RWPE1 (cell line): ENCODE data around the gene NUP214.

Experiments used
- CTCF ChIA-PET: fragments of 350-600 bp; sonication (Branson Sonifier 250); formaldehyde crosslinking; extraction: SDS; loops from one replicate; lab custom pipeline; 2021; lab: Yijun Ruan, JAX
- POLR2A ChIA-PET: fragments of 400-600 bp; formaldehyde crosslinking; extraction: SDS; loops from one replicate; lab custom pipeline; 2020; ENCODE audit warnings: antibody characterized with exemption; ENCODE audit not compliant: low non-redundant PET; lab: Yijun Ruan, JAX
- DNase-seq: peaks from one replicate; pipeline ENCODE4 v3.0.0; 2012; ENCODE audit warnings: low spot score
- H3K27ac ChIP-seq: fragments of 450-650 bp; 2 replicates; pipeline ENCODE4 v1.5.1; 2017
- CTCF ChIP-seq: fragments of 450-650 bp; conservative IDR thresholded peaks from 2 replicates; pipeline ENCODE4 v1.5.1; 2017; ENCODE audit warnings: low read depth, mild to moderate bottlenecking

The NUP214 gene

GRCh38 chr9:131273856-131274673 lies 148.7 kb downstream of the NUP214 start:
- no peak for DNase-seq
- H3K27ac ChIP-seq = no peak overlapping the region
- no peak for TF ChIP-seq CTCF
- ChIA-PET CTCF (no interaction called here), POLR2A (no interaction called here)

GRCh38 chr9:131274674-131275331 lies 149.4 kb downstream of the NUP214 start:
- DNase-seq = no peak
- ChIA-PET POLR2A (no interaction called here), CTCF (no interaction called here)
- no peak for TF ChIP-seq CTCF
- H3K27ac ChIP-seq = no peak overlapping the region

- ChIA-PET CTCF (no interaction called here), POLR2A (no interaction called here)
- DNase-seq = no peak
- TF ChIP-seq CTCF = no peak
- H3K27ac ChIP-seq = no peak overlapping the region
Measured at GRCh38 chr9:131275332-131276093, 150.1 kb downstream of the NUP214 start.

GRCh38 chr9:131276094-131276888 lies 150.9 kb downstream of the NUP214 start, which contains the start of gene FAM78A:
Gene FAM78A, minus strand, starts transcription at chr9:131276510. Its CDS starts 331 bp downstream, at chr9:131276179.
- peak; percentile 13; the same call in 1 of the 2 replicates for TF ChIP-seq CTCF
- CTCF ChIA-PET = interaction anchor here (0.6 kb wide), 2 partner anchors 61 to 96 kb away, joined by 3 to 4 read pairs; no protein-coding TSS in a partner anchor
- H3K27ac ChIP-seq = no peak within 1 kb of the TSS
- POLR2A ChIA-PET = no interaction called here
- DNase-seq = no peak

- ChIA-PET CTCF (interaction anchor here (0.6 kb wide), 2 partner anchors 62 to 96 kb away, joined by 3 to 4 read pairs; no protein-coding TSS in a partner anchor), POLR2A (no interaction called here)
- H3K27ac ChIP-seq = no peak overlapping the region
- no peak for DNase-seq
- no peak for TF ChIP-seq CTCF
Measured at GRCh38 chr9:131276891-131277286, 151.5 kb downstream of the NUP214 start.
